ENCODE data around the gene GANAB.
"Not testable (repeated sequence)": the region's sequence is repeated elsewhere in the genome, so short reads cannot be mapped to it uniquely, and the experiment has no call there.

The GANAB gene

GRCh38 chr11:62621027-62621566, 25.3 kb downstream of the GANAB start:
- DNase-seq: no peak

- not testable (repeated sequence) for DNase-seq
Observed at GRCh38 chr11:62616957-62617356, 29.5 kb downstream of the GANAB start.

GRCh38 chr11:62615521-62615920, 30.9 kb downstream of the GANAB start:
- no peak for DNase-seq

- DNase-seq: no peak
Observed at GRCh38 chr11:62614275-62614674, 32.1 kb downstream of the GANAB start.

GRCh38 chr11:62613291-62613778, 33.1 kb downstream of the GANAB start:
- no peak for DNase-seq

GRCh38 chr11:62612366-62613290, 33.8 kb downstream of the GANAB start, which contains the start of the genes EML3 and ROM1:
Gene EML3, minus strand, starts transcription at chr11:62612775. Its CDS starts 318 bp downstream, at chr11:62612457.
Gene ROM1, plus strand, starts transcription at chr11:62613257. Its CDS starts 25 bp downstream, at chr11:62613282.
- peak; percentile 76 for DNase-seq

GRCh38 chr11:62611705-62612365, 34.6 kb downstream of the GANAB start:
- no peak for DNase-seq

- no peak for DNase-seq
Observed at GRCh38 chr11:62610814-62611704, 35.4 kb downstream of the GANAB start.

GRCh38 chr11:62610403-62610802, 36.0 kb downstream of the GANAB start:
- DNase-seq: no peak

GRCh38 chr11:62608776-62609175, 37.6 kb downstream of the GANAB start:
- no peak for DNase-seq

- DNase-seq: no peak
Observed at GRCh38 chr11:62607714-62608113, 38.7 kb downstream of the GANAB start.

GRCh38 chr11:62605902-62606301, 40.5 kb downstream of the GANAB start:
- DNase-seq: no peak

GRCh38 chr11:62605467-62605866, 40.9 kb downstream of the GANAB start:
- no peak for DNase-seq

GRCh38 chr11:62604460-62605120, 41.8 kb downstream of the GANAB start:
- DNase-seq: no peak

GRCh38 chr11:62603776-62604299, 42.6 kb downstream of the GANAB start:
- no peak for DNase-seq

GRCh38 chr11:62603072-62603408, 43.4 kb downstream of the GANAB start:
- DNase-seq: no peak

- DNase-seq: peak; percentile 72
Observed at GRCh38 chr11:62602141-62603071, 44.0 kb downstream of the GANAB start.

- peak; percentile 98 for DNase-seq
Observed at GRCh38 chr11:62601372-62602140, 44.9 kb downstream of the GANAB start, which contains the start of gene MTA2. Gene MTA2, minus strand, starts transcription at chr11:62601865. Its CDS starts 415 bp downstream, at chr11:62601450.

- DNase-seq: no peak
Observed at GRCh38 chr11:62601122-62601371, 45.4 kb downstream of the GANAB start.
